ENCODE measurements around the gene GRID1. TPM values are rescaled to one million over a fixed set of nuclear protein-coding genes. Genes with fewer than 3 reads are reported as not detected.

The GRID1 gene
- total RNA-seq, 3 donors from 2014 or later, result 2.3 to 8.5 (median 5.9) TPM

DNA sequence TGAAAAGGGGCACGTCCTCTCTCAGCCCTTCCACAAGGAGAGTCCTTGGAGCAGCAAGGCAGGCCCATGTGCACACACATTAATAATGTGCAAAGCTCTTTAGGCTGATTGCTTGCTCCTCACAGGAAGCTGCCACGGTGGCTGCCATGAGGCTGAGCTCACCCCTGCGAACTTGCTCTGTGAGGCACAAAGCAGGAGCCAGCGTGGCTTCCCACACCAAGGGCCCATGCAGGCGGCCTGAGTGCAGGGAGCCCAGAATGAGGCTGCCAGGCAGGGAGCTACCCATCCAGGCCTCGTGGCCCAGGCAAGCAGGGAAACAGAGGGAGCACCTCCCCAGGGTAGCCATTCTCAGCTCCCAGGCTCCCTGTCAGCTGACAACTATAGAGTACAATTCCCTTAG is 242.9 kb downstream of the GRID1 start:
- Histone ChIP-seq H3K36me3 (no peaks in the 10 kb centered on the region), H3K4me3 (no peak overlapping the region), H3K9me3 (no peaks in the 10 kb centered on the region), H3K4me1 (no peaks in the 10 kb centered on the region), H3K27me3 (no peaks in the 10 kb centered on the region), H3K27ac (no peak overlapping the region)
- intact Hi-C loops (cut with DNase I; ENCODE audit: low total_unique reads), result no loop called here
- no peak for DNase-seq (ENCODE audit: low spot score in 2 of 2)
- no peak for TF ChIP-seq POLR2A (IDR thresholded peaks at IDR 0.05)
- TF ChIP-seq POLR2AphosphoS5 (IDR thresholded peaks at IDR 0.05), result no peak
- TF ChIP-seq, protein P1, sequence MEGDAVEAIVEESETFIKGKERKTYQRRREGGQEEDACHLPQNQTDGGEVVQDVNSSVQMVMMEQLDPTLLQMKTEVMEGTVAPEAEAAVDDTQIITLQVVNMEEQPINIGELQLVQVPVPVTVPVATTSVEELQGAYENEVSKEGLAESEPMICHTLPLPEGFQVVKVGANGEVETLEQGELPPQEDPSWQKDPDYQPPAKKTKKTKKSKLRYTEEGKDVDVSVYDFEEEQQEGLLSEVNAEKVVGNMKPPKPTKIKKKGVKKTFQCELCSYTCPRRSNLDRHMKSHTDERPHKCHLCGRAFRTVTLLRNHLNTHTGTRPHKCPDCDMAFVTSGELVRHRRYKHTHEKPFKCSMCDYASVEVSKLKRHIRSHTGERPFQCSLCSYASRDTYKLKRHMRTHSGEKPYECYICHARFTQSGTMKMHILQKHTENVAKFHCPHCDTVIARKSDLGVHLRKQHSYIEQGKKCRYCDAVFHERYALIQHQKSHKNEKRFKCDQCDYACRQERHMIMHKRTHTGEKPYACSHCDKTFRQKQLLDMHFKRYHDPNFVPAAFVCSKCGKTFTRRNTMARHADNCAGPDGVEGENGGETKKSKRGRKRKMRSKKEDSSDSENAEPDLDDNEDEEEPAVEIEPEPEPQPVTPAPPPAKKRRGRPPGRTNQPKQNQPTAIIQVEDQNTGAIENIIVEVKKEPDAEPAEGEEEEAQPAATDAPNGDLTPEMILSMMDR (IDR thresholded peaks at IDR 0.05), result no peak

DNA sequence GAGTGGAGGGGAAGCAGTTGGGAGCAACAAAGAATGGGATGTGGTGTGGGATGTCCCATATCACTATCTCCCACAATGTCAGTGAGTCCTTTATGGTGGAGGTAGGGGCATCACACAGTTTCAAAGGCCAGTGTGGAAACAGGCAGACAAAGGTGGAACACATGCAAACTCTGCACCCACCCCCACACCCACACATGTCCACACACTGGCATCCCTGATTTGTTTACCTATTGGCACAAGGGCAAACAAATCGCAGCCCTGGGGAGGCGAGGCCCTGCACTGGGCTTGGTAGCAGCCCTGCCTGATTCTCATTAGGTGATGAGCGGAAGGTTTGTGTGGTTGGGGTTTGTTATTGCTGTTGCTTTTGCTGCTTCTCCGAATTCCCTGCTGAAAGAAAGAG is 243.3 kb downstream of the GRID1 start:
- no peak for DNase-seq (ENCODE audit: low spot score in 2 of 2)
- intact Hi-C loops (cut with DNase I; ENCODE audit: low total_unique reads), result no loop called here
- no peak for TF ChIP-seq POLR2AphosphoS5 (IDR thresholded peaks at IDR 0.05)
- TF ChIP-seq POLR2A (IDR thresholded peaks at IDR 0.05), result no peak
- TF ChIP-seq, protein P1 (IDR thresholded peaks at IDR 0.05), result no peak
- Histone ChIP-seq H3K4me1 (no peaks in the 10 kb centered on the region), H3K9me3 (no peaks in the 10 kb centered on the region), H3K36me3 (no peaks in the 10 kb centered on the region), H3K27me3 (no peaks in the 10 kb centered on the region), H3K27ac (no peak overlapping the region), H3K4me3 (no peak overlapping the region)

DNA sequence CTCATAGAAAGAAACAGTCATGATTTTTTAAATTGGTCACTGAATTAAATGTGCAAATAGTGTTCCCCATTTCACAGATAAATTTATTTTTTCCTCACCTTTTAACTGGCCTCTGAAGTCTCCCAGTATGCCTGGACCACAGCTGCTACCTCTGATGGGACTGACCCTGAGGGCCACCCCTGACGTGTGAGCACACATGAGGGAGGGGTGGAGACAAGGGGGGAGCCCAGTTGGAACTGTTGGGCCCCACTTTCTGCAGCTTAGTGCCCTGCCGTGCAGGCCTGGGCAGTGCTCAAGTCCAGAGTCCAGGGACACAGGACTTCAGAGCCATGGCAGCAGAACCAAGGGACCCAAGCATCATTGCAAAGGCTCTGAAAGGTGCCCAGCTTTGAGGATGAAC is 243.9 kb downstream of the GRID1 start:
- no peaks in the 10 kb centered on the region for H3K9me3 ChIP-seq
- TF ChIP-seq, protein P1 (IDR thresholded peaks at IDR 0.05), result no peak
- TF ChIP-seq POLR2A (IDR thresholded peaks at IDR 0.05) (no peak), POLR2AphosphoS5 (IDR thresholded peaks at IDR 0.05) (no peak)
- no peaks in the 10 kb centered on the region for H3K27me3 ChIP-seq
- no peak overlapping the region for H3K27ac ChIP-seq
- H3K4me1 ChIP-seq, result no peaks in the 10 kb centered on the region
- no peaks in the 10 kb centered on the region for H3K36me3 ChIP-seq
- DNase-seq (ENCODE audit: low spot score in 2 of 2), result no peak
- intact Hi-C loops (cut with DNase I; ENCODE audit: low total_unique reads), result no loop called here
- no peak overlapping the region for H3K4me3 ChIP-seq

DNA sequence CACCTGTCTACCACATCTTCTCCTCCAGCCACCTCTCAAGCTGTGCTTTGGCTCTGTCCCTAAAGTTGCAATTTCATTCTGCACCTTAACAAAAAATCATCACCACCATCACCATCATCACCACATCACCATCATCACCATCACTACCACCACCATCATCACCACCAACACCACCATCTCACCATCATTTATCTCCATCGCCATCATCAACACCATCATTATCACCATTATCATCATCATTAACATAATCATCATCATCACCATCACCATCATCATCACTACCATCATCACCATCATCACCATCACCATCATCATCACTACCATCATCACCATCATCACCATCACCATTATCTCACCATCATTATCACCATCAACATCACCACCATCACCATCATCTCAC is 245.4 kb downstream of the GRID1 start:
- no peak overlapping the region for H3K4me3 ChIP-seq
- TF ChIP-seq, protein P1 (IDR thresholded peaks at IDR 0.05), result no peak
- no peak for TF ChIP-seq POLR2AphosphoS5 (IDR thresholded peaks at IDR 0.05)
- TF ChIP-seq POLR2A (IDR thresholded peaks at IDR 0.05), result no peak
- DNase-seq (ENCODE audit: low spot score in 2 of 2), result no peak
- H3K9me3 ChIP-seq, result no peaks in the 10 kb centered on the region
- H3K4me1 ChIP-seq, result no peaks in the 10 kb centered on the region
- H3K27me3 ChIP-seq, result no peaks in the 10 kb centered on the region
- H3K27ac ChIP-seq, result no peak overlapping the region
- no peaks in the 10 kb centered on the region for H3K36me3 ChIP-seq
- intact Hi-C loops (cut with DNase I; ENCODE audit: low total_unique reads), result no loop called here

DNA sequence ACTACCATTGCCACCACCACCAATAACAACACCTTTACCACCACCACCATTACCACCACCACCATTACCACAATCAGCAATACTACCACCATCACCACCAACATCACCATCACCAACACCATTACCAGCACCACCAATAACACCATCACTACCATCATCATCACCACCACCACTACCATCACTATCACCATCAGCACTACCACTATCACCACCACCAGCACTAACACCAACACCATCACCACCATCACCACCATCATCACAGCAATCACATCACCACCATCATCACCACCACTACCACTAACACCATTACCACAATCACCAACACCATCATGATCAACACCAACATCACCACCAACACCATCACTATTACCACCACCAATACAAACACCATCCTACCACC is 249.5 kb downstream of the GRID1 start:
- no peaks in the 10 kb centered on the region for H3K36me3 ChIP-seq
- H3K4me3 ChIP-seq, result no peak overlapping the region
- TF ChIP-seq POLR2AphosphoS5 (IDR thresholded peaks at IDR 0.05) (no peak), POLR2A (IDR thresholded peaks at IDR 0.05) (no peak)
- TF ChIP-seq, protein P1 (IDR thresholded peaks at IDR 0.05), result no peak
- H3K27me3 ChIP-seq, result no peaks in the 10 kb centered on the region
- no peaks in the 10 kb centered on the region for H3K4me1 ChIP-seq
- intact Hi-C loops (cut with DNase I; ENCODE audit: low total_unique reads), result no loop called here
- no peak overlapping the region for H3K27ac ChIP-seq
- no peak for DNase-seq (ENCODE audit: low spot score in 2 of 2)
- H3K9me3 ChIP-seq, result no peaks in the 10 kb centered on the region

Data from breast epithelium (tissue), 4 donors.